Measurements from ENCODE around the gene KCTD20.

DNA sequence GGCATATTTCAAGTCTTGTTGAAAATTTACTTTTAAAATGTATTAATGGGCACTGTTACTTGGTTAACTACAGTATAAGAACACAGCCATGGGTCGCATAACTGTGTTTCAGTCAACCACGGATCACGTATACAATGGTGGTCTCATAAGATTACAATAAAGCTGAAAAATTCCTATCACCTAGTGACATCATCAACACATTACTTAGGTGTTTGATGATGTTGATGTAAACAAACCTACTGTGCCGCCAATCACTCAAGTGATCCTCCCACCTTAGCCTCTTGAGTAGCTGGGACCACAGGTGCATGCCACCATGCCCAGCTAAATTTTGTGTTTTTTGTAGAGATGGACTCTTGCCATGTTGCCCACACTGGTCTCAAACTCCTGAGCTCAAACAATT, 38.6 kb upstream of the KCTD20 start:
- TF ChIP-seq, protein P1, sequence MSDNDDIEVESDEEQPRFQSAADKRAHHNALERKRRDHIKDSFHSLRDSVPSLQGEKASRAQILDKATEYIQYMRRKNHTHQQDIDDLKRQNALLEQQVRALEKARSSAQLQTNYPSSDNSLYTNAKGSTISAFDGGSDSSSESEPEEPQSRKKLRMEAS (IDR thresholded peaks at IDR 0.05) = no peak
- TF ChIP-seq, protein P2, sequence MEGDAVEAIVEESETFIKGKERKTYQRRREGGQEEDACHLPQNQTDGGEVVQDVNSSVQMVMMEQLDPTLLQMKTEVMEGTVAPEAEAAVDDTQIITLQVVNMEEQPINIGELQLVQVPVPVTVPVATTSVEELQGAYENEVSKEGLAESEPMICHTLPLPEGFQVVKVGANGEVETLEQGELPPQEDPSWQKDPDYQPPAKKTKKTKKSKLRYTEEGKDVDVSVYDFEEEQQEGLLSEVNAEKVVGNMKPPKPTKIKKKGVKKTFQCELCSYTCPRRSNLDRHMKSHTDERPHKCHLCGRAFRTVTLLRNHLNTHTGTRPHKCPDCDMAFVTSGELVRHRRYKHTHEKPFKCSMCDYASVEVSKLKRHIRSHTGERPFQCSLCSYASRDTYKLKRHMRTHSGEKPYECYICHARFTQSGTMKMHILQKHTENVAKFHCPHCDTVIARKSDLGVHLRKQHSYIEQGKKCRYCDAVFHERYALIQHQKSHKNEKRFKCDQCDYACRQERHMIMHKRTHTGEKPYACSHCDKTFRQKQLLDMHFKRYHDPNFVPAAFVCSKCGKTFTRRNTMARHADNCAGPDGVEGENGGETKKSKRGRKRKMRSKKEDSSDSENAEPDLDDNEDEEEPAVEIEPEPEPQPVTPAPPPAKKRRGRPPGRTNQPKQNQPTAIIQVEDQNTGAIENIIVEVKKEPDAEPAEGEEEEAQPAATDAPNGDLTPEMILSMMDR (IDR thresholded peaks at IDR 0.05; ENCODE audit: low read depth, low read length, missing input control) = no peak
- TF ChIP-seq SP1 (IDR thresholded peaks at IDR 0.05) = no peak
- TF ChIP-seq, protein P3, sequence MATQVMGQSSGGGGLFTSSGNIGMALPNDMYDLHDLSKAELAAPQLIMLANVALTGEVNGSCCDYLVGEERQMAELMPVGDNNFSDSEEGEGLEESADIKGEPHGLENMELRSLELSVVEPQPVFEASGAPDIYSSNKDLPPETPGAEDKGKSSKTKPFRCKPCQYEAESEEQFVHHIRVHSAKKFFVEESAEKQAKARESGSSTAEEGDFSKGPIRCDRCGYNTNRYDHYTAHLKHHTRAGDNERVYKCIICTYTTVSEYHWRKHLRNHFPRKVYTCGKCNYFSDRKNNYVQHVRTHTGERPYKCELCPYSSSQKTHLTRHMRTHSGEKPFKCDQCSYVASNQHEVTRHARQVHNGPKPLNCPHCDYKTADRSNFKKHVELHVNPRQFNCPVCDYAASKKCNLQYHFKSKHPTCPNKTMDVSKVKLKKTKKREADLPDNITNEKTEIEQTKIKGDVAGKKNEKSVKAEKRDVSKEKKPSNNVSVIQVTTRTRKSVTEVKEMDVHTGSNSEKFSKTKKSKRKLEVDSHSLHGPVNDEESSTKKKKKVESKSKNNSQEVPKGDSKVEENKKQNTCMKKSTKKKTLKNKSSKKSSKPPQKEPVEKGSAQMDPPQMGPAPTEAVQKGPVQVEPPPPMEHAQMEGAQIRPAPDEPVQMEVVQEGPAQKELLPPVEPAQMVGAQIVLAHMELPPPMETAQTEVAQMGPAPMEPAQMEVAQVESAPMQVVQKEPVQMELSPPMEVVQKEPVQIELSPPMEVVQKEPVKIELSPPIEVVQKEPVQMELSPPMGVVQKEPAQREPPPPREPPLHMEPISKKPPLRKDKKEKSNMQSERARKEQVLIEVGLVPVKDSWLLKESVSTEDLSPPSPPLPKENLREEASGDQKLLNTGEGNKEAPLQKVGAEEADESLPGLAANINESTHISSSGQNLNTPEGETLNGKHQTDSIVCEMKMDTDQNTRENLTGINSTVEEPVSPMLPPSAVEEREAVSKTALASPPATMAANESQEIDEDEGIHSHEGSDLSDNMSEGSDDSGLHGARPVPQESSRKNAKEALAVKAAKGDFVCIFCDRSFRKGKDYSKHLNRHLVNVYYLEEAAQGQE (IDR thresholded peaks at IDR 0.05) = no peak
- no peak for TF ChIP-seq RXRA (IDR thresholded peaks at IDR 0.05)
- no peak for TF ChIP-seq FOXA1 (IDR thresholded peaks at IDR 0.05)

Data from liver (tissue), 3 donors.